ENCODE measurements around the gene LDHAL6A.

LDHAL6A gene

DNA sequence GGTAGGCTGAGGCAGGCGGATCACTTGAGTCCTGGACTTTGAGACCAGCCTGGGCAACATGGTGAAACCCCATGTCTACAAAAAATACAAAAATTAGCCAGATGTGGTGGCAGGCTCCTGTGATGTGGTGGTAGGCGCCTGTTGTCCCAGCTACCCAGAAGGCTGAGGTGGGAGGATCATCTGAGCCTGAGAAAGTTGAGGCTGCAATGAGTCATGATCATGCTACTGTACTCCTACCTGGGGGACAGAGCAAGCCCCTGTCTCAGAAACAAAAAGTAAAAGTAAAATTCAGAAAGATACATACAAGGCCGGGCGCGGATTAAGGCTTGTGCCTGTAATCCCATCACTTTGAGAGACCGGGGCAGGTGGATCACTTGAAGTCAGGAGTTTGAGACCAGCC lies 6.3 kb downstream of the LDHAL6A start:
- in situ Hi-C loops (cut with MboI; ENCODE audit: low sequenced_read_pairs, unreplicated experiment), result no loop called here
- no peak for DNase-seq (ENCODE audit: low spot score)
- TF ChIP-seq, protein P1, sequence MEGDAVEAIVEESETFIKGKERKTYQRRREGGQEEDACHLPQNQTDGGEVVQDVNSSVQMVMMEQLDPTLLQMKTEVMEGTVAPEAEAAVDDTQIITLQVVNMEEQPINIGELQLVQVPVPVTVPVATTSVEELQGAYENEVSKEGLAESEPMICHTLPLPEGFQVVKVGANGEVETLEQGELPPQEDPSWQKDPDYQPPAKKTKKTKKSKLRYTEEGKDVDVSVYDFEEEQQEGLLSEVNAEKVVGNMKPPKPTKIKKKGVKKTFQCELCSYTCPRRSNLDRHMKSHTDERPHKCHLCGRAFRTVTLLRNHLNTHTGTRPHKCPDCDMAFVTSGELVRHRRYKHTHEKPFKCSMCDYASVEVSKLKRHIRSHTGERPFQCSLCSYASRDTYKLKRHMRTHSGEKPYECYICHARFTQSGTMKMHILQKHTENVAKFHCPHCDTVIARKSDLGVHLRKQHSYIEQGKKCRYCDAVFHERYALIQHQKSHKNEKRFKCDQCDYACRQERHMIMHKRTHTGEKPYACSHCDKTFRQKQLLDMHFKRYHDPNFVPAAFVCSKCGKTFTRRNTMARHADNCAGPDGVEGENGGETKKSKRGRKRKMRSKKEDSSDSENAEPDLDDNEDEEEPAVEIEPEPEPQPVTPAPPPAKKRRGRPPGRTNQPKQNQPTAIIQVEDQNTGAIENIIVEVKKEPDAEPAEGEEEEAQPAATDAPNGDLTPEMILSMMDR (IDR thresholded peaks at IDR 0.05; ENCODE audit: borderline replicate concordance, control extremely low read depth, extremely low read depth, insufficient read depth, missing control alignments), result no peak

DNA sequence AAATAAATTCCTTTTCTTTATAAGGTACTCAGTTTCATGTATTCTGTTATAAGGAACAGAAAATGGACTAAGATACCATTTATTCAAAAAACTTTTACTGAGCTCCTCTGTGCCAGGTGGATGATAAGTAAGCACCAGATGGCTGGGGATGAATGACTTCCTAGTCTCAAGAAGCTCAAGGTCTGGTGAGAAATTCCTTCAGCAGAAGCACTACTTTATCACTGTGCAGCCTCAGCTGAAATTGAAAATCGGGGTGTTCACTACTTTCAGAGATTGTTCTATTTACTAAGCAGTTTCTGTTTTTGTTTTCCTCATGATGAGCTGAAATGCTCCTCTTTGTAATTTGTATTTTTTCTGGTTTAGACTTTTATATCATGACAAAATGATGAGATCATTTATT lies 7.8 kb downstream of the LDHAL6A start:
- DNase-seq (ENCODE audit: low spot score), result no peak
- TF ChIP-seq, protein P1 (IDR thresholded peaks at IDR 0.05; ENCODE audit: borderline replicate concordance, control extremely low read depth, extremely low read depth, insufficient read depth, missing control alignments), result no peak
- in situ Hi-C loops (cut with MboI; ENCODE audit: low sequenced_read_pairs, unreplicated experiment), result no loop called here

DNA sequence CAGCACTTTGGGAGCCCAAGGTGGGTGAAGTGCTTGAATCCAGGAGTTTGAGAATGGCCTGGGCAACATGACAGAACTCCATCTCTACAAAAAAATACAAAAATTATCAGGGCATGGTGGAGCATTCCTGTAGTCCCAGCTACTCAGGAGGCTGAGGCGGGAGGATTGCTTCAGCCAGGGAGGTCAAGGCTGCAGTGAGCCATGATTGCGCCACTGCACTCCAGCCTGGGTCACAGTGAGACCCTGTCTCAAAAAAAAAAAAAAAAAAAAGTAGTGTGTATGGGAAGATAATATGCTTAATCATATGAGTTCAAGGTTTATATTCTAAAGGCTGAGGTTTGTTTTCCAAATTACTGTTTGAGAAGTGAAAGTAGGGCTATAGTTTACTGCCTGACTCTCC lies 10.7 kb downstream of the LDHAL6A start:
- DNase-seq (ENCODE audit: low spot score), result no peak
- TF ChIP-seq, protein P1 (IDR thresholded peaks at IDR 0.05; ENCODE audit: borderline replicate concordance, control extremely low read depth, extremely low read depth, insufficient read depth, missing control alignments), result no peak
- in situ Hi-C loops (cut with MboI; ENCODE audit: low sequenced_read_pairs, unreplicated experiment), result no loop called here

DNA sequence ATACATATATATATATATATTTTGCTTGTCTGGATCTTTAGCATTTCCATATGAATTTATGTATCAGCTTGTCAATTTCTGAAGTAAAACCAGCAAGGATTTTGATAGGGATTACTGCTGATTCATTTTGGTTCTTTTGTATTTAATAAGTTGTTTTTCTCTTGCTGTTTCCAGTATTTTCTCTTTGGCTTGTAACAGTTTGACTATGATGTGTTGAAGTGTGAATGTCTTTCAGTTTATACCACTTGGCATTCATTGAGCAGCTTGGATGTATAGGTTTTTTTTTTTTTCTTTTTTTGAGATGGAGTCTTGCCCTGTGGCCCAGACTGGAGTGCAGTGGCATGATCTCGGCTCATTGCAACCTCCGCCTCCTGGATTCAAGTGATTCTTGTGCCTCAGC lies 12.4 kb downstream of the LDHAL6A start:
- no peak for DNase-seq (ENCODE audit: low spot score)
- TF ChIP-seq, protein P1 (IDR thresholded peaks at IDR 0.05; ENCODE audit: borderline replicate concordance, control extremely low read depth, extremely low read depth, insufficient read depth, missing control alignments), result no peak
- in situ Hi-C loops (cut with MboI; ENCODE audit: low sequenced_read_pairs, unreplicated experiment), result no loop called here

DNA sequence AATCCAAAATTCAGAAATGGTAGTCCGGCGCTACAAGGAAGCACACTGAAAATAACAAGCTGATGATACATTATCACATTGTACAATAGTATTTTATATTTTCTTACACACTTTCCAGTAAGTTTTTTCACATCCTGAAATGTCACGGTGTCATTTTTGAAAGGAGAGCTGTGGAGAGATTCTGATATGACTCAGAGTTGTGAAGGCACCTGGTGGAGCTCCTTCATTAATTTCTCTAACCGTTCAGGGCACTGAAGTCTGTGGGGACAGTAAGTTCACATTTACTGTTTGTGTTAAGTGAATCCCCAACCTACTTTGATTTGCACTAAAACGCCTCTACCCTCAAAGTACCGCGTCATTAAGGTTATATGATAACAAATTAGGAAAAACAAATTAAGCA lies 13.3 kb downstream of the LDHAL6A start:
- TF ChIP-seq, protein P1 (IDR thresholded peaks at IDR 0.05; ENCODE audit: borderline replicate concordance, control extremely low read depth, extremely low read depth, insufficient read depth, missing control alignments), result no peak
- in situ Hi-C loops (cut with MboI; ENCODE audit: low sequenced_read_pairs, unreplicated experiment), result no loop called here

DNA sequence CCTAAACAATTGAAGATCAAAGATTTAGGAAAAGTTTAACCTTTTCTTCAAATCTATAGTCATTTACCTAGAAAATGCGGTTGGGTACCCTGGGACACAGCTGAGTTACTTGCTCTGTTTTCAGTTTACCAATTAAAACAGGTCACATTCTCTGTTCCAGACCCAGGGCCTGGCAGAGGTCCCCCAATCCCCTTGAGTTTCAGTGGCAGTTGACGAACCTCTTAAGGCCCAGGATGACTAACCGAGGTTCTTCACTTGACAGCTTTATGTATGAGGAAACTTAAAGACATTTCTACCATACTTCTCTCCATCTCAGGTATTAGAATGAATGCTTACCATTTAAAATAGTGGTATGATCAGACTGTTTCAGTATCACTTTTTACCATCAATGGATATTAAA lies 16.3 kb downstream of the LDHAL6A start:
- in situ Hi-C loops (cut with MboI; ENCODE audit: low sequenced_read_pairs, unreplicated experiment), result no loop called here
- TF ChIP-seq, protein P1 (IDR thresholded peaks at IDR 0.05; ENCODE audit: borderline replicate concordance, control extremely low read depth, extremely low read depth, insufficient read depth, missing control alignments), result no peak
- no peak for DNase-seq (ENCODE audit: low spot score)

More for the DNA sequence above, 13.3 kb downstream of the LDHAL6A start:
- no peak for DNase-seq (ENCODE audit: low spot score)

DNA sequence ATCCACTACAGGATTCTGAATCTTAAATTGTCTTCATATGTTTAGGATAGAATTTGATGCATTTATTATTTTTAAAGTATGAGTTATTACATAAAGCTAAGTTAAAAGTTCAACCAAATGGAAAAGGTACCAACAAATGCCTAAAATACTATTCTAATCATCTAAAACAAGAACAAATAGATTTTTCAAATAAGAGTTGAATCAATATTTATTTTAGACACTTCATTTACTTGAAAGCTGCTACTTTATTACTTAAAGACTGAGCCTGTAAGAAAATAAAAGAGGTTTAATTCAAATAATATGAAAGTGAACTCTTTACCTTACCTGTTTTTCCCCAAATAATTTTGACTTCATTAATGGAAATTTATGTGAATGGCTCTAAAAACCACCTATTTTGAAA lies 16.9 kb downstream of the LDHAL6A start:
- DNase-seq (ENCODE audit: low spot score), result no peak
- TF ChIP-seq, protein P1 (IDR thresholded peaks at IDR 0.05; ENCODE audit: borderline replicate concordance, control extremely low read depth, extremely low read depth, insufficient read depth, missing control alignments), result no peak
- in situ Hi-C loops (cut with MboI; ENCODE audit: low sequenced_read_pairs, unreplicated experiment), result no loop called here
